Fibroblast of the aortic adventitia (primary cell): Measurements from ENCODE around the gene TRDN. TPM values are rescaled to one million over a fixed set of nuclear protein-coding genes. Genes with fewer than 3 reads are reported as not detected.

ENCODE experiments used
- DNase-seq: peaks from one replicate; pipeline ENCODE4 v3.0.0-alpha.2; 2010; ENCODE audit warnings: low read depth
- H3K4me3 ChIP-seq: 2 replicates; pipeline ENCODE4 v1.5.1; 2011; ENCODE audit warnings: low read depth, mild to moderate bottlenecking, control low read depth, low read length, moderate library complexity
- CTCF ChIP-seq: IDR thresholded peaks from 2 replicates; pipeline ENCODE4 v1.5.1; 2011; ENCODE audit warnings: mild to moderate bottlenecking, low read length, control low read depth, inconsistent platforms; ENCODE audit not compliant: insufficient read depth
- total RNA-seq: library from RNA; depleted of rRNA; stranded (reverse); fragments of >200 nt; gene quantifications from 2 replicates; pipeline ENCODE4 v1.2.3, GENCODE V29; 2012; ENCODE audit warnings: low replicate concordance

Gene TRDN
- total RNA-seq, 1 donor: under 0.01 TPM

DNA sequence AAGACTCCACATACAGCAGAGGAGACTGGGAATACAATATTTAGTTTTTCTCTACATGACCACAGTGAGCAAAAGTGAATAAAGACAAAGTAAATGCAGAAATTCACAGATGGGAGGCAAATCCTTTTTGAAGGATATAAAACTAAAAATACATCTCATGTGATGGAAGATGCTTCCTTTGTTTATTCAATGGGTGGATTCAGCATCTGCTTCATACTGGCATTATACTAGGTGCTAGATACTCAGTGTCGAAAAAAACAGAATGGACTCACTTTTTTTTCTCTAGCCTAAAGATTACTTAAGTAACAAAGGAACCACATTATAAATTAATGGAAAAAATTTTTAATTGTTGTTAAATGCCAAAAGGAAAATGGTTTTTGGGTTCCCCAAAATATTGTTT is 216.2 kb downstream of the TRDN start:
- DNase-seq: no peak
- no peak for TF ChIP-seq CTCF
- no peak overlapping the region for H3K4me3 ChIP-seq

DNA sequence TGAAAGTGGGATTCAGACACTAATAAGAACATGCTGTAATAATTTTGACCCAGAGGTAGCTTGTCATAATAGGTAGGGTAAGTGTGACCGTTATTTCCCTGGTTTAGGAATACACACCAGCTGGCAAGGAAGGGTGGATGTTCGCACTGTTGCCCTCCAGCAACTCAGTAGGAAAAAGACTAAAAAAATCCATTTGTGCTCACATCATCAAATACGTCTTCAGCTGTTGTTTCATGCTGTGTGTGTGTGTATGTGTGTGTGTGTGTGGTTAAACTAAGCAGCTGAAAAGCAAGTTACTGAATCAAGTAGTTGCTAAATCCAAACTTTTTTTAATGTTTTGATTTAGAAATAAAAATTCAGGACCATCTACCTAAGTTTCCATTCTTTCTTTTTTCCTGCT is 218.7 kb downstream of the TRDN start:
- no peak overlapping the region for H3K4me3 ChIP-seq
- no peak for DNase-seq
- TF ChIP-seq CTCF: no peak

DNA sequence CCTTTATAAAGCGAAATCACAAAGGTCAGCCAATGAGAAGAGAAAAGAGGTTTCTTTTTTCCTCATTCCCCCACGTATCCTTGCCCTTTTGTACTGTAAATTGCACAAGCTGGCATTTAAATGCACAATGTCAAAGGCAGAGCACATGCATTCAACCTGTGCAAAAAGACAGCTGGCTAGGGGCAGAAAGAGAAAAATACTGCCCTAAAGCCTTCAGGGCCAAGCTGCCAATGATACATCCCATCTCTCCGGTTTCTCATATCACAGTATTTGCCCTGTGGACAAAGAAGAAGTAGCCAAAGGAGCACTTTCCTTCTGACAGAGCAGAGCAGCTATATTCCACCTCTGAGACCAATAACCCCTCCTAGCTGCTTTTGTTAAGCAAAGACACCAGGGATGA is 219.2 kb downstream of the TRDN start:
- no peak for TF ChIP-seq CTCF
- no peak for DNase-seq
- no peak overlapping the region for H3K4me3 ChIP-seq

DNA sequence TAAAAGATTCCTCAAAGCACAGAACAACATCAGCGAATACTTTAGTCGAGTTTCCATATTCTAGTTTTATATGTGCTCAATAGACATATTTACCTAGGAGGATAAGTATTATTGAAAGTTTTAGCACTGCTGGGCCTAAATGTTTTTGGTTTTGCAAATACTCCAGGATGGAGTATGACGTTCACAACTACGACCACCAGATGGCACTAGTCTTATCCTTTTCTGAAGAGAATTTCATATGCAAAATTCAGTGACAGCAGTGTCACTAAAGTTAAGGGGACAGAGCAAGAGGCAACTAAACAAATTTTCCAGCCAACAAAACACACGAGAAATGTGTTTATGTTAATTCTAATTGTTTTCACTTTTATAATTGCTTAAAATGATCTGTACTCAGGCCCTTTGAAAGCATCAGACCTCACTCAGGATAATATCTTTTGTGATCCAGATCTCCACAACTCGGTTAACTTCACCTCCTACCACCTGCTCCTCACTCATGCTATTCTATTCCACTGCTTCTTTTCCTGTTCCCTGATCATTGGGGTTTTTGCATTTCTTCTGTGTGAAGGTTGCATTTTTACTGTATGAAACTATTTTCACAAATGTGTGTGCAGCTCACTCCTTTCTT is 220.8 kb downstream of the TRDN start:
- no peak overlapping the region for H3K4me3 ChIP-seq
- DNase-seq: peak; percentile 79

DNA sequence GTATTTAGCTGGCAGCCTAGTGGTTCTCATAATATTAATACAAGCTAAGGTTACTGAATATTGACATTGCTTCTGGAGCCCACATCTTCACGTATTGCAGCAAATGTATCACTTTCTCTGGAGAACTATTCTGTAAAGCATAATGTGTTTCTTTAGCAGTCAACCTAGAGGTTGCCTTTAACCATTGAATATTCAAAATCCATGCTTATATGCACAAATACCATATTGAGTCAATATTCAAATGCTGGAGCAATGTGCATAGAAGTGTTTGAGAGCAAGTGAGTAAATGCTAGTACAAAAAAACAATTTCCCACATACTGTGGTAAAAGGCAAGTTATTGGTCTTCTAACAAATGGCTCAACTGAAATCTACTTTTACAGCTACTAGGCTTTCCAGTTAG is 231.8 kb downstream of the TRDN start:
- TF ChIP-seq CTCF: no peak
- H3K4me3 ChIP-seq: no peak overlapping the region
- no peak for DNase-seq

More for the DNA sequence above, 220.8 kb downstream of the TRDN start:
- TF ChIP-seq CTCF: peak; percentile 71

- no peak for DNase-seq
- no peak for TF ChIP-seq CTCF
- no peak overlapping the region for H3K4me3 ChIP-seq
Observed at GRCh38 chr6:123402052-123402451, 234.7 kb downstream of the TRDN start.

DNA sequence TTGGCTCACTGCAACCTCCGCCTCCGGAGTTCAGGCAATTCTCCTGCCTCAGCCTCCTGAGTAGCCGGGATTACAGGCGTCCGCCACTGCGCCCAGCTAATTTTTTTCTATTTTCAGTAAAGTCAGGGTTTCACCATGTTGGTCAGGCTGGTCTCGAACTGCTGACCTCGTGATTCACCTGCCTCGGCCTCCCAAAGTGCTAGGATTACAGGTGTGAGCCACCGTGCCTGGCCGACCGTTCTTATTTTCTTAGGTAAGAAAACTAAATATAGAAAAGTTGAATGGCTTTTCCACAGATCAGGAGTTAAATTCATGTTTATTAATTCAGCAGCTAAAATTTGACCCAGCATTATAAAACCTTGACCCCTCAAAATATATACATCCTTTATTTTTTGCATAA is 238.7 kb downstream of the TRDN start:
- no peak overlapping the region for H3K4me3 ChIP-seq
- TF ChIP-seq CTCF: no peak
- no peak for DNase-seq
